ENCODE results near the gene CXCL9.

GRCh38 chr4:75989846-75990528 lies 17.3 kb downstream of the CXCL9 start:
- no peak for TF ChIP-seq CTCF (IDR thresholded peaks at IDR 0.05)
- no peak for TF ChIP-seq POLR2A (IDR thresholded peaks at IDR 0.05)

Data from uterus (tissue), 2 donors.